SU-DHL-6 (cell line): ENCODE results near the gene ZBTB17.

ENCODE experiments used
- EZH2phosphoT487 ChIP-seq: fragments of 200-600 bp; sonication (generic), shearing (Covaris generic); conservative IDR thresholded peaks from 2 replicates; pipeline ENCODE4 v1.6.1; 2018; ENCODE audit warnings: mild to moderate bottlenecking, antibody characterized with exemption, low read length, moderate library complexity, mixed read lengths
- TF ChIP-seq, protein P1 (sequence below): fragments of 200-600 bp; sonication (generic); IDR thresholded peaks from one replicate; pipeline ENCODE4 v1.5.1; 2017; ENCODE audit warnings: antibody characterized with exemption, mild to moderate bottlenecking, low read length, moderate library complexity; ENCODE audit not compliant: insufficient read depth, poor library complexity, severe bottlenecking

DNA sequence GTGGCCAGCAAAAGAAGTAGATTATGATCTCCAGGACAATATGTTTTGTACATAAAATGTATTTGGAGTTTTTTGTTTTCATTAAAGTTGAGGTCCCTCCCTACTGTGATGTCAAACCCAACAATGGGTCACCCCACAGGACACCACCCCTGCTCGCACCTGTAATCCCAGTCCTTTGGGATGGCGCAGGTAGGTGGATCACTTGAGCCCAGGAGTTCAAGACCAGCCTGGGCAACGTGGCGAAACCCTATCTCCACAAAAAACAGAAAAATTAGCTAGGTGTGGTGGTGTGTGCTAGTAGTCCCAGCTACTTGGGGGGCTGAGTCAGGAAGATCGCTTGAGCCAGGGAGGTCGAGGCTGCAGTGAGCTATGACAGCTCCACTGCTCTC is 9.0 kb downstream of the ZBTB17 start:
- TF ChIP-seq, protein P1, sequence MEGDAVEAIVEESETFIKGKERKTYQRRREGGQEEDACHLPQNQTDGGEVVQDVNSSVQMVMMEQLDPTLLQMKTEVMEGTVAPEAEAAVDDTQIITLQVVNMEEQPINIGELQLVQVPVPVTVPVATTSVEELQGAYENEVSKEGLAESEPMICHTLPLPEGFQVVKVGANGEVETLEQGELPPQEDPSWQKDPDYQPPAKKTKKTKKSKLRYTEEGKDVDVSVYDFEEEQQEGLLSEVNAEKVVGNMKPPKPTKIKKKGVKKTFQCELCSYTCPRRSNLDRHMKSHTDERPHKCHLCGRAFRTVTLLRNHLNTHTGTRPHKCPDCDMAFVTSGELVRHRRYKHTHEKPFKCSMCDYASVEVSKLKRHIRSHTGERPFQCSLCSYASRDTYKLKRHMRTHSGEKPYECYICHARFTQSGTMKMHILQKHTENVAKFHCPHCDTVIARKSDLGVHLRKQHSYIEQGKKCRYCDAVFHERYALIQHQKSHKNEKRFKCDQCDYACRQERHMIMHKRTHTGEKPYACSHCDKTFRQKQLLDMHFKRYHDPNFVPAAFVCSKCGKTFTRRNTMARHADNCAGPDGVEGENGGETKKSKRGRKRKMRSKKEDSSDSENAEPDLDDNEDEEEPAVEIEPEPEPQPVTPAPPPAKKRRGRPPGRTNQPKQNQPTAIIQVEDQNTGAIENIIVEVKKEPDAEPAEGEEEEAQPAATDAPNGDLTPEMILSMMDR = no peak
- no peak for TF ChIP-seq EZH2phosphoT487
